Stimulated activated CD4-positive, alpha-beta T cell treated with anti-CD3 and anti-CD28 coated beads, Interleukin-15, amount 100 ng/mL, for 24 hours (primary cell): ENCODE results near the gene MACF1.
A peak's percentile ranks its signal among the peaks of the same experiment; 100 is the strongest.

Experiments used
- DNase-seq: peaks from one replicate; pipeline ENCODE4 v3.0.0-alpha.2; 2020

The MACF1 gene

DNA sequence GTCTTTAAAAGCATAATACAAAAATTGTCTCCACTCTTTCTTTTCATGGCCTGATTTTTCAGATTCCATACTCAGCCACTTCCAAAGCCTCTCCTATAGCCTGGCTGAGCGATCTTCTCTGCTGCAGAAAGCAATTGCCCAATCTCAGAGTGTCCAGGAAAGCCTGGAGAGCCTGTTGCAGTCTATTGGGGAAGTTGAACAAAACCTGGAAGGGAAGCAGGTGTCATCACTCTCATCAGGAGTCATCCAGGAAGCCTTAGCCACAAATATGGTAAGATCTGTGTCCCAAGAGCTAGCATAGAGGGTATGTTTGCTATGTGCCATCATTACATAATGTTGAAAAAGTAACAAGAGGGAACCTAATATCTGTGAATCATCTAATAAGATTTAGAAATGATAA is 156.2 kb downstream of the MACF1 start:
- no peak for DNase-seq

DNA sequence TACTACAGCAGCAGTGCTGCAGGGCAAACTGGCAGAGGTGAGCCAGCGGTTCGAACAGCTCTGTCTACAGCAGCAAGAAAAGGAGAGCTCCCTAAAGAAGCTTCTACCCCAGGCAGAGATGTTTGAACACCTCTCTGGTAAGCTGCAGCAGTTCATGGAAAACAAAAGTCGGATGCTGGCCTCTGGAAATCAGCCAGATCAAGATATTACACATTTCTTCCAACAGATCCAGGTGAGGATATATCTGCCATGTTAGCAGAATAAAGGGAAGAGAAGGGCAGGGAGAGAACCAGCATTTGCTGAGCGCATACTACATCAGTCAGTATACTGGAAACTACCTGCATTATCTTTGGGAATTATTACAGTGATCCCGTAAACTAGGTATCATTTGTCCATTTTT is 157.0 kb downstream of the MACF1 start:
- no peak for DNase-seq

DNA sequence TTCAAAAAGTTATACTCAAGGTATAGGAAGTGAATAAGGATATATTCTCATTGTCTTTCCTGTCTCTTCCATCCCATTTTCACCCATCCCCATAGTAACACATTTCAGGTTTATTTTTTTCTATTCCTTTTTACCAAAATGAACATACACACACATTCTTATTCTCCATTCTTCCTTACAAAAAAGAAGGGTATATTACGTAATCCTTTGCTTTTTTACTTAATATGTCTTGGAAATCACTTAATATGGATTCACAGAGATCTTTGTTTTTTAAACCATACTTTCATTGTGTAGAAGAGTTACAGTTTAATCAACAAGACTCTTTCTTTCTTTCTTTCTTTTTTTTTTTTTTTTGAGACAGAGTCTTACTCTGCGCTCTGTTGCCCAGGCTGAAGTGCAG is 158.8 kb downstream of the MACF1 start:
- no peak for DNase-seq

DNA sequence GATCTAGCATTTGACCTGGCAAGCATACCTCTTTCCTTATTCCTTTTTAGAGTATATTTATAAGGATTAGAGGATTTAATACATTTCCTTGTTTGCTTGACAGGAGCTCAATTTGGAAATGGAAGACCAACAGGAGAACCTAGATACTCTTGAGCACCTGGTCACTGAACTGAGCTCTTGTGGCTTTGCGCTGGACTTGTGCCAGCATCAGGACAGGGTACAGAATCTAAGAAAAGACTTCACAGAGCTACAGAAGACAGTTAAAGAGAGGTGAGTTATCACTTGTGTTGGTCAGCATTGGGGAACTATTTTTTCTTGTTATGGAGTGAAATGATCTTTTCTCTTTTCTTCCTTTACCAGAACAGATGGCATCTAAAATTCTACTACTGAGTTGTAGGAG is 163.6 kb downstream of the MACF1 start:
- no peak for DNase-seq

DNA sequence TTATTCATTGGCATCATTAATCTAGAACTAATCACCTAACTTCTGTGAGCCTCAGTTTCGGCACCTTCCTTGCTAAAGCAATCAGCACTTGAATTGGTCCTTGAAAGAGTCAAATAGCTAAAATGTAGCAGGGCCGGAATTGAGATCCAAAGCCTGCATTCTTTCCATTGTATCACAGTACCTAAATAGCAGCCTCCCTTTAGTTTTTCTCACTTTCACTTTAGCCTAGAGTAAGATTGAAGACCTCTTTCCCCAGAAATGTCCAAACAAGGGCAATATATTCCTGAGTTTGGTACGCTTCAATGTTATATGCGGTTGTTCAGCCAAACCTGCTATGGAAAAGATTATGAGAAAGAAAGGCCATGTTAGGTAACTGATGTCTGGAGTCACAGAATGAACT is 165.1 kb downstream of the MACF1 start:
- no peak for DNase-seq

DNA sequence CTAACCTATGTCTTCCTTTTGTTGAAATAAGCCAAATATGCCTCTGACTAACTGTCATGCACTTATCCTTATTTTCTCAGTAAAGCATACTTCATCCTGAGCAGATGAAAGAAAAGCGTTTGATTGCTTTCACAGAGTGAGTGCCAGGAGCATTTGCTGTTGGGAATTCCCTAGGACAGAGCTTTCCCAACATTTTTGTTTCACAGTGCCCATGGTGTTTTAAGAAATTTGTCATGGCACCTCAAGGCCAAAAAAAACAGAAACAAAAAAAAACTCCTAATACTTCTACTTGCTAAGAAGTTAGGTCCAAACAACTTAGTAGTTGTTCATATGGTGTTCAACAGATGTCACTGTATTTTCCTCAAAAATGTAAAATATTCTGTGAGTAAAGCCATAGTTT is 166.1 kb downstream of the MACF1 start:
- DNase-seq: no peak

DNA sequence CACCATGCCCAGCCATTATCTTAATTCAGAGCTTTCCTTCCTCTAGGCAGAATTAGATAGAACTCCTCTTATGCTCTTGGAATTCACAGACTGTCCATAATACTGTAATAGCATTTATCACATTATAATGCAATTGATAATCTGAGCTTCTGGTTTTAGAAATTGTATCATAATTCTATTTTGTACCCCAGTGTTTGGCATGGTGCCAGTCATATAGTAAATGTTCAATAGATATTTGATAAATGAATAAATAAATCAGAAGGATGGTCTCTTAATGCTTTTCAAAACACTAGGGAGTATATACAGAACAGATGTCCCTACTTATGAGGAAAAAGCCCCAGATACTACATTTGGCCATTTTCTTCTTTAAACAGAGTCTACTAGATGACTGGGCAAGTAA is 167.6 kb downstream of the MACF1 start:
- DNase-seq: no peak

DNA sequence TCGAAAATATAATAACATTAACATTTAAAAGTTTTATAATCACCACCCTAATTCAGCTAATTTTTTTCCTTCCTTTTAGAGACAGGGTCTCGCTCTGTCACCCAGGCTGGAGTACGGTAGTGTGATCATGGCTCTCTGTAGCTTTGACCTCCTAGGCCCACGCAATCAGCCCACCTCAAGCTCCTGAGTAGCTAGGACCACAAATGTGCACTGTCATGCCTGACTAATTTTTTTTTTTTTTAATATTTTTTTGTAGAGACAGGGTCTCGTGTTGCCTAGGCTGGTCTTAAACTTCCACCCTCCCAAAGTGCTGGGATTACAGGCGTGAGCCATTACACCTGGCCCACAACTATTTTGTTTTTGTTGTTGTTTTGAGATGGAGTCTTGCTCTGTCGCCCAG is 172.2 kb downstream of the MACF1 start:
- DNase-seq: no peak

DNA sequence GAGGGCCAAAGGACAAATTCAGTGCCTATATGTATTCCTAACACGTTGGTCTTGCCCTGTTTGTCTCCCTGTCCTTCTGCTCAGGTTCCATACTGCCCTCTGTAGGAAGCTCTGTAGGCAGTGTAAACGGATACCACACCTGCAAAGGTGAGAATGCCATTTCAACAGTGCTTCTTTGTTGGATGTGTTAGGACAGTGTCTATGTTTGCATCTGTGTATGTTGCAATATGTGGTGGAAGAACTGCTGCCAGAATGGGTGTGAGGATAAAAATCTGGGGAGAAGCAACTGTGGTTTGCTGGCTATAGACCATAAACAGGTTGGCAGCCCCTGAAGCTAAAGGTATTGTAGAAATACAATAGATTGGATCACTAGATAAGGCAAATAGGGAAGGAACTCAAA is 173.9 kb downstream of the MACF1 start:
- DNase-seq: no peak

DNA sequence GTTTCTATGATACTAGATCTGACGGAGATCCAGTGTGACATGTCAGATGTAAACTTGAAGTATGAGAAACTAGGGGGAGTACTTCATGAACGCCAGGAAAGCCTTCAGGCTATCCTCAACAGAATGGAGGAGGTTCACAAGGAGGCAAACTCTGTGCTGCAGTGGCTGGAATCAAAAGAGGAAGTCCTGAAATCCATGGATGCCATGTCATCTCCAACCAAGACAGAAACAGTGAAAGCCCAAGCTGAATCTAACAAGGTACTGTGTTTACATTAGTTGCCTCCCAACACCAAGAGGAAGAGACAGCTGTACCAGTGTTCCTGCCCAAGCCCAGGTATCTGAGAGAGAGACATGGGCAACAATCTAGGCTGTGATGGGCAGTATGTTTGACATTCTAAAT is 174.7 kb downstream of the MACF1 start:
- no peak for DNase-seq

DNA sequence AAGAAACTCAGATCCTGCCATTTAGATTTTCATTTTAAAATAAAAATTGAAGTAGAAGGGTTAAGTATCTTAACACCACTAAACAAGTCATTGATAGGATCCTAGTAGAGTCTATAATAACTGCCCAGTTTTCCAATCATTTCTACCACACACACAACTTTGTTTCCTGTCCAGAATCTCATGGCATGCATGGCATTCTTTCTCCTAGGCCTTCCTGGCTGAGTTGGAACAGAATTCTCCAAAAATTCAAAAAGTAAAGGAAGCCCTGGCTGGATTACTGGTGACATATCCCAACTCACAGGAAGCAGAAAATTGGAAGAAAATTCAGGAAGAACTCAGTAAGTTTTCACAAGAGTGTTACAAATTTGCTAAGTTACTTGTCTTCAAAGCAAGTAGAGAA is 175.5 kb downstream of the MACF1 start:
- DNase-seq: no peak

DNA sequence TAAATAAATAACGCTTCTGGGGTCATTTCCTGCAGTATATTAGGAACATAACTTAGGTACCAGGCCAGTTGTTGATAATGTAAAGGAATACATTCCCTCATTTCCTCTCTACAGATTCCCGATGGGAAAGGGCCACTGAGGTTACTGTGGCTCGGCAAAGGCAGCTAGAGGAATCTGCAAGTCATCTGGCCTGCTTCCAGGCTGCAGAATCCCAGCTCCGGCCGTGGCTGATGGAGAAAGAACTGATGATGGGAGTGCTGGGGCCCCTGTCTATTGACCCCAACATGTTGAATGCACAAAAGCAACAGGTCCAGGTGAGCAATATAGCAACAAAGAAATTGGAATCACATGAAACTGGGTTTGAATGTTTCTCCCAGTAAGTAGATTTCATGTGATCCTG is 177.3 kb downstream of the MACF1 start:
- no peak for DNase-seq

DNA sequence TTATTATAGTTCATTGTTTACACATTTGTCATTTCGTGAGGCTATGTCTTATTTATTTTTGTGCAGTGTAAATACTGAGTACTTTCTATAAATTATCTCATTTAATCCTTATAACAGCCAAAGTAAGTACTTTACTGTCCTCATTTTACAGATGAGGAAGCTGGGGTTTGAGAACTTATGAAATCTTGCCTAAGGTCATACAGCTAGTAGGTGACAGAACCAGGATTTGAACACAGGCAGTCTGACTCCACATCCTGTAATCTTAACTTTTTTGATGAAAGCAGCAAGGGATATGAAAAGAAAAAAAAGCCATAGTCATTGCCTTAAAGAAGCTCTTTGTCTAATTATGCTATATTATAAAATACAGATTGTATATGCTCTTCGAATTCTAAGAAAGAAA is 179.8 kb downstream of the MACF1 start:
- DNase-seq: no peak

DNA sequence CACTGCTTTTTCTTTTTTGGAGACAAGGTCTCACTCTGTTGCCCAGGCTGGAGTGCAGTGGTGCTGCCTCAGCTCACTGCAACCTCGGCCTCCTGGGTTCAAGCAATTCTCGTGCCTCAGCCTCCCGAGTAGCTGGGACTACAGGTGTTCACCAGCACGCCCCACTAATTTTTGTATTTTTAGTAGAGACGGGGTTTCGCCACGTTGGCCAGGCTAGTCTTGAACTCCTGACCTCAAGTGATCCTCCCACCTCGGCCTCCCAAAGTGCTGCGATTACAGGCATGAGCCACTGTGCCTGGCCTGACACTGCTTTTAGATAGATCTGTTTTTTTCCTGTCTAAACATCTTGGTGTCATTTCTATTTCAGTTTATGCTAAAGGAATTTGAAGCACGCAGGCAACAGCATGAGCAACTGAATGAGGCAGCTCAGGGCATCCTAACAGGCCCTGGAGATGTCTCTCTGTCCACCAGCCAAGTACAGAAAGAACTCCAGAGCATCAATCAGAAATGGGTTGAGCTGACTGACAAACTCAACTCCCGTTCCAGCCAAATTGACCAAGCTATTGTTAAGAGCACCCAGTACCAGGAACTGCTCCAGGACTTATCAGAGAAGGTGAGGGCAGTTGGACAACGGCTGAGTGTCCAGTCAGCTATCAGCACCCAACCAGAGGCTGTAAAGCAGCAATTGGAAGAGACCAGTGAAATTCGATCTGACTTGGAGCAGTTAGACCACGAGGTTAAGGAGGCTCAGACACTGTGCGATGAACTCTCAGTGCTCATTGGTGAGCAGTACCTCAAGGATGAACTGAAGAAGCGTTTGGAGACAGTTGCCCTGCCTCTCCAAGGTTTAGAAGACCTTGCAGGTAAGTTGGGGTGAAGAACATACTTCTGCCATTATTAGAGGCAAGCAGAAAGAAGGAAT is 180.8 kb downstream of the MACF1 start:
- DNase-seq: no peak

DNA sequence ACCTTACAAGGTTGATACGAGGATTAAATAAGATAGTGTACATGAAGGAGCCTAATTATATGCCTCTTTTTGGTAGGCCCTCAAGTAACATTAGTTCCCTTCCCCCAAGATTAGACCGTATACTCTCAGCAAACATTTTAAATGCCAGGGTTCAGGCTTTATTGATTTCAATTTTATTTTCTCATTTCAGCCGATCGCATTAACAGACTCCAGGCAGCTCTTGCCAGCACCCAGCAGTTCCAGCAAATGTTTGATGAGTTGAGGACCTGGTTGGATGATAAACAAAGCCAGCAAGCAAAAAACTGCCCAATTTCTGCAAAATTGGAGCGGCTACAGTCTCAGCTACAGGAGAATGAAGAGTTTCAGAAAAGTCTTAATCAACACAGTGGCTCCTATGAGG is 182.5 kb downstream of the MACF1 start:
- no peak for DNase-seq

DNA sequence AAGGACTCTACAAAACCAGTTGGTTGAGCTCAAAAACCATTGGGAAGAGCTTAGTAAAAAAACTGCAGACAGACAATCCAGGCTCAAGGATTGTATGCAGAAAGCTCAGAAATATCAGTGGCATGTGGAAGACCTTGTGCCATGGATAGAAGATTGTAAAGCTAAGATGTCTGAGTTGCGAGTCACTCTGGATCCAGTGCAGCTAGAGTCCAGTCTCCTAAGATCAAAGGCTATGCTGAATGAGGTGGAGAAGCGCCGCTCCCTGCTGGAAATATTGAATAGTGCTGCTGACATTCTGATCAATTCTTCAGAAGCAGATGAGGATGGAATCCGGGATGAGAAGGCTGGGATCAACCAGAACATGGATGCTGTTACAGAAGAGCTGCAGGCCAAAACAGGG is 183.0 kb downstream of the MACF1 start:
- DNase-seq: no peak

DNA sequence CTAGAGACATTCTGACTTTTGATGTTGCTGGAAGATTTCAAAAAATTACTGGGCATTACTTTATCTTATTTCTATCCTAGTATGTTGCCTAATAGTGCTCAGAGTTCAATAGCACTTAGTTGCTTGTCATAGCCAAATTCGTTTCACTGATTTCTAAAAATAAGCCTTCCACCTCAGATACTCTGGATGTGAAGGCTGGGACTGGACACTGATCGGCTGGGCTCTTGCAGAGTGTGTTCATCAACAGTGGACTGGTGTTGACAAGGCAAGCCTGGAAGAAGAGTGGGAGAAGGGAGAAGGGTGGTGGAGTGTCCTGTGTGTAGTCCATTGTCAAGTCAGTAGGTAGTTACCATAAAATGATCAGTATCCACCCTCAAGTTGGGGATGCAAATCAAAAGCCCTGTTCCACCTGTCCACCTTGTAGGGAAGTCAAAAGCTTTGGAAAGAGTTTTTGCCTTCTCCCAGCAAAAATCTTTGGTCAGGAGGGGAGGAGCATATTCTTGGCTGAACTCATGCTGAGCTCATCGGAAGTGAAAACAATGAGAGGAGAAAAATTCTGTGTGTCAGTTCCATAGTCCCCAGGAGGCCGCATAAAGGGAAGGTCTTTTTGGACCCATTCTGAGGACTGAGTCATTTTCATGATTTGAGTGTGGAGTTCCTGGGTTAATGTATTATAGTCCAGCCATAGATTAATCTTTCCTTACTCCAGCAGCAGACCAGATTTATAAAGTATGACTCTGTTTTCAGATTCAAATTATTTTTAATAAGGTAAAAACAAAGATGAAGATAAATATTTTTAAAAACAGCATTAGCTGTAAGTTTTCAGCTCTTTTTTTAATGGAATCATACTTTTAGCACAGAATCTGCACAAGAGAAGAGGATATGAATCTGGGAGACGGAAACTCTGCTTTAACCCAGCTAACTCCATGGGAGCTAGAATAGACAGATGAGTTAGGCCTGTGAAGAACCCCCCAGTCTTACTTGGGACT is 187.5 kb downstream of the MACF1 start:
- DNase-seq: peak; percentile 24

DNA sequence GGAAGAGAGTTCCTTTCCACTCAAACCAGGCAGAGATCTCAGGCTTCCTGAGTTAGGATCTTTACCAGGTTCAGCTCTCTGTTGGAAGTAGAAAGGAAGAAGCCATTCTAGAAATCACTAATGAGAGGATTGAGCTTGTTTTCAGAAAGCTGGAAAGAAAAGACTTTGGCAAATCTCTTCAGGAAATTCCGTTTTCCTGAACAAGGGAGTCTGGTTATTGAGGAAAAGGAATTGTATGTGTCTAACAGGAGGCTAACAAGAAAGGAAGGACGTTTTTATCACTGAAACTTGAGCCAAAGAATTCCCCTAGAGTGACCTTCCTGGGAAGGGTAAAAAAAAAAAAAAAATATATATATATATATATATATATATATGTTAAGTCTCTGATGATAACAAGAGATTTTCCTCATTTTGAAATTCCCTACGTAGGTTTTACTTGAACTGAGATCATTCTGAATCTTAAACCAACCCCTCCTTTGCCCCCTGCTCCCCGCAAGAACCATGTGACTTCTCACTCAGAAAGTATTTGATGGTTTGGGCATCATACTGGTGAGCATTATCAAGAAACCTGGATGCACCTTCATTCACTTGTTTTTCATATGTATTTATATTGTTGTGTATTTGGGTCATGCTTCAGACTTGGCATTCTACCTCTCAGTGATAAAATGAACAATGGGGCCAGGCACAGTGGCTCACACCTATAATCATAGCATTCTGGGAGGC is 188.5 kb downstream of the MACF1 start:
- no peak for DNase-seq

DNA sequence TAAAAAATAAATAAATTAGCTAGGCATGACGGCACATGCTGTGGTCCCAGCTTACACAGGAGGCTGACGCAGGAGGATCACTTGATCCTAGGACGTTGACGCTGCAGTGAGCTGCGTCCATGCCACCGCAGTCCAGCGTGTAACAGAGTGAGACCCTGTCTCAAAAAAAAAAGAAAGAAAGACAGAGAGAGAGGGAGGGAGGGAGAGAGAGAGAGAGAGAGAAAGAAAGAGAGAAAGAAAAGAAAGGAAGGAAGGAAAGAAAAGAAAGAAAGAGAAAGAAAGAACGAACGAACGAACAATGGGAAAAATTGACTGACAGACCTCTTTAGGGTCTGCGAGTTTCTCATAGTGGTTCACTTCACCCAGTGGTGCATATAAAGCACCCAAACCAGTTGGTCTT is 189.2 kb downstream of the MACF1 start:
- DNase-seq: no peak

DNA sequence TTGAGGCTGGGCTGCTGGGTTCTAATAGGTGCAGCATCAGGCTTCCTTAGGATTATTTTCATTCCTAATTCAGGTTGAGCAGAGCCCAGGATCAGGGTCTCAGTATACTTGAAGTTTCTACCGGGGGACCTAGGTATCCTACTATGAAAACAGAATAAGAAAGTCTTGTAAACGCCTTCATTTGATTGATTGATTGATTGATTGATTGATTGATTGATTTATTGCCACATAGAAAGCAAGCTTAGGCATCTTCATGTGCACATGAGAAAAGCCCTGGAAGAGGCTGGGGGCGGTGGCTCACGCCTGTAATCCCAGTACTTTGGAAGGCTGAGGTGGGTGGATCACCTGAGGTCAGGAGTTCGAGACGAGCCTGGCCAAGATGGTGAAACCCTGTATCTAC is 189.6 kb downstream of the MACF1 start:
- DNase-seq: no peak

DNA sequence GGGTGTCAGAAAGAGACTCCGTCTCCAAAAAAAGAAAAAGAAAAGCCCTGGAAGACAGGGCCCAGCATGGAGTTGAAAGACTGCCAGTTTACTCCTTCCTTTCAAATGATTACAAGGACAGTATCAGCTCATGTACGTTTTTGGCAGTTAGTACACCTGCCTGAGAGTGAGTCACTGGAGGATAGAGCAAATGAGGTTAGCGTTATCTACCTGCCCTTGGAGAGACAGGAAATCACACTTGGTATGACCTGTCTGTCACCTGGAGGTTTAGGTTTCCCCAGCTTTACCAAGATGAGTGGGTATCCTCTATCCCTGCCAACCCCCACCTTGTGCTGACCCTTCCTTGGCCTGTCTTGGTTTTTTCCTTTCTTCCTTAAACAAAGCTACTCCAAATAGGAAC is 190.1 kb downstream of the MACF1 start:
- no peak for DNase-seq

DNA sequence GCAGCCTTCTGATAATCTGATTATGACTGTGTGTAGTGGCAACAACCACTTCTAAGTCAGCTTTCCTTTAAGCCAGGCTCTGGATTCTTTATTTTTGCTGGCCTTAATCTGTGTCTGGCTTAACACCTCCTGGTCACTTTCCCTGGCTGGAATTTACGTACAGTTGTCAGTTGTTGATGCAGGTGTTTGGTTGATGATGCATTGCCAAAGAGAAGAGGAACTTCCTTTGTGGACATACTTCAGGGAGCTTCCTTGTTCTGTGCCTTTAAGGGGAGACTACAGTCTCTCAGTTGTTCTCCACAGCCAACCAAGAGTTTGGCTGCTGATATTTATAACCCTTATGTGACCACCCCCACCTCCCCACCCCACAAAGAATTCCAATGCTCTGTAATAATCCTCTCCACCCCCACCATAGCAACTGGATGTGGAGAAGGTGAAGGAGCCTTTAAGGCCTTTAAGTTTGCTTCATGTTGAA is 190.9 kb downstream of the MACF1 start:
- no peak for DNase-seq

DNA sequence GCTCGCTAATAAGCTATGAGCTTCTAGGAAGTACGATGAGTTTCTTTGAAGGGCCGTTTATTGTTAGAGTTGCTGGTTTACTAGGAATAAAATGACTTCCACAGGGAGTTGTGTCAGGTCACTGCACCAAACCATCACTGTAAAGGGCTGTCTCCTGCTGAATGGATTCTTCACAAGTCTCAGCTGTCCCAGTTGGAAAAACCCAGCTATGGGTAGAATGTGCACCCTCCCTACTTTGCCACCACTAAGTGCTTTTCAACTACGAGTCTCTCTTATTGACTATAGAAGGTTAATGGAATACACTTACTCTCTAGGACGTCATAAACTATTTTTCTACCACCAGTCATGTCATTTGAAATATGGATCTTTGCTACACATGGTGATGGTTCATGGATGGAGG is 192.2 kb downstream of the MACF1 start:
- DNase-seq: no peak
